GM12878 (cell line): ENCODE measurements around the gene CFAP91. TPM values are rescaled to one million over a fixed set of nuclear protein-coding genes. Genes with fewer than 3 reads are reported as not detected.

Experiments used
- ATF2 ChIP-seq: IDR thresholded peaks from 2 replicates; pipeline ENCODE4 v1.6.1; 2012; ENCODE audit warnings: low read length, inconsistent platforms
- BACH1 ChIP-seq: fragments of 450-650 bp; IDR thresholded peaks from 2 replicates; pipeline ENCODE4 v1.6.1; 2017; ENCODE audit warnings: mild to moderate bottlenecking, borderline replicate concordance
- CBX5 ChIP-seq: sonication (generic); IDR thresholded peaks from 2 replicates; pipeline ENCODE4 v1.6.1; 2016; ENCODE audit warnings: low read depth, moderate library complexity, mild to moderate bottlenecking, inconsistent platforms
- CHD1 ChIP-seq: IDR thresholded peaks from 2 replicates; pipeline ENCODE4 v1.6.1; 2012; ENCODE audit warnings: low read depth, low read length, improper control_type of control experiment
- CHD2 ChIP-seq: IDR thresholded peaks from 2 replicates; pipeline ENCODE4 v1.6.1; 2011; ENCODE audit warnings: low read depth, low read length, improper control_type of control experiment, borderline replicate concordance
- E2F8 ChIP-seq: fragments of 450-650 bp; IDR thresholded peaks from 2 replicates; pipeline ENCODE4 v1.6.1; 2018; ENCODE audit warnings: mild to moderate bottlenecking, low read depth, moderate library complexity; ENCODE audit not compliant: partially characterized antibody
- ETV6 ChIP-seq, 2 experiments: fragments of 450-650 bp in 1 of 2; IDR thresholded peaks in 1 of 2; conservative IDR thresholded peaks in 1 of 2; 2 replicates each; pipeline ENCODE4 v1.6.1; 2014; ENCODE audit warnings: antibody characterized with exemption in 1 of 2, borderline replicate concordance in 1 of 2, low read depth in 1 of 2, mild to moderate bottlenecking in 1 of 2, moderate library complexity in 1 of 2
- GABPA ChIP-seq: IDR thresholded peaks from 2 replicates; pipeline ENCODE4 v1.6.1; 2014; ENCODE audit warnings: antibody characterized with exemption, low read depth, mild to moderate bottlenecking, inconsistent platforms
- IKZF1 ChIP-seq: fragments of 450-650 bp; conservative IDR thresholded peaks from 2 replicates; pipeline ENCODE4 v1.6.1; 2017; ENCODE audit warnings: antibody characterized with exemption, mild to moderate bottlenecking
- KAT2A ChIP-seq: conservative IDR thresholded peaks from 2 replicates; pipeline ENCODE4 v1.6.1; 2011; ENCODE audit warnings: low read depth, low read length; ENCODE audit not compliant: control insufficient read depth
- MEF2B ChIP-seq: fragments of 450-650 bp; IDR thresholded peaks from 2 replicates; pipeline ENCODE4 v1.6.1; 2018; ENCODE audit warnings: mild to moderate bottlenecking, moderate library complexity; ENCODE audit not compliant: partially characterized antibody, poor library complexity, severe bottlenecking
- NR2C1 ChIP-seq: fragments of 450-650 bp; IDR thresholded peaks from 2 replicates; pipeline ENCODE4 v1.6.1; 2017; ENCODE audit warnings: antibody characterized with exemption, mild to moderate bottlenecking, moderate library complexity
- NRF1 ChIP-seq: conservative IDR thresholded peaks from 2 replicates; pipeline ENCODE4 v1.6.1; 2011; ENCODE audit warnings: mild to moderate bottlenecking, low read depth, low read length, improper control_type of control experiment
- POLR2AphosphoS5 ChIP-seq: IDR thresholded peaks from 2 replicates; pipeline ENCODE4 v1.6.1; 2011; ENCODE audit warnings: mild to moderate bottlenecking, low read length, inconsistent platforms
- PRDM15 ChIP-seq: fragments of 450-650 bp; formaldehyde crosslinking; IDR thresholded peaks from 2 replicates; pipeline ENCODE4 v1.4.0; 2020; ENCODE audit warnings: mild to moderate bottlenecking, moderate library complexity
- TCF3 ChIP-seq: IDR thresholded peaks from 2 replicates; pipeline ENCODE4 v1.6.1; 2012; ENCODE audit warnings: low read depth, mild to moderate bottlenecking, low read length, borderline replicate concordance; ENCODE audit not compliant: insufficient read depth
- ZBED1 ChIP-seq: IDR thresholded peaks from 2 replicates; pipeline ENCODE4 v1.6.1; 2016; ENCODE audit warnings: borderline replicate concordance
- ZNF274 ChIP-seq: IDR thresholded peaks from one replicate; pipeline ENCODE4 v1.8.0; 2011; ENCODE audit not compliant: insufficient read length, insufficient read depth
- ZZZ3 ChIP-seq: IDR thresholded peaks from 2 replicates; pipeline ENCODE4 v1.6.1; 2011; ENCODE audit warnings: low read depth; ENCODE audit not compliant: control insufficient read depth, insufficient read length
- polyA plus RNA-seq, 11 experiments: library from polyadenylated mRNA; depleted of rRNA in 4 of 11; unstranded in 6 of 11; stranded (reverse) in 5 of 11; fragments of >200 nt; fragmentation: Nextera tagmentation in 4 of 11; fragmentation: Illumina TruSeq in 1 of 11; extraction: Ambion mirVana in 4 of 11; extraction: Trizol in 1 of 11; gene quantifications; 1 replicate in 1 of 11; 2 replicates in 10 of 11; pipeline versions ENCODE4 v1.2.1 to v1.2.3, GENCODE V29; 2011 to 2016; ENCODE audit warnings: inconsistent platforms in 2 of 11, missing spikeins in 2 of 11, low read depth in 1 of 11
- total RNA-seq, 4 experiments: library from RNA; depleted of rRNA in 3 of 4; stranded (reverse); fragments of >200 nt in 3 of 4; fragmentation: Illumina TruSeq in 1 of 4; extraction: Trizol in 1 of 4; gene quantifications; 2 replicates each; pipeline versions ENCODE4 v1.2.1 to v1.2.3, GENCODE V29; 2013 to 2021

Gene CFAP91
- total and polyA plus RNA-seq, 10 of the 15 experiments (the other 5 are each of a cell fraction or from before 2014, with no cell fraction given), result 0.03 to 2.2 (median 0.92) TPM

- TF ChIP-seq ZNF274 (no peak), E2F8 (no peak), MEF2B (no peak), CHD2 (no peak), ZZZ3 (no peak), ATF2 (0 out of 2 replicates have a peak, but pooled peaks have one; percentile 35), GABPA (no peak), TCF3 (no peak), NR2C1 (no peak), POLR2AphosphoS5 (peak; percentile 87; the same call in 1 of the 2 replicates), IKZF1 (no peak), PRDM15 (CRISPR knock-in tag) (no peak), CBX5 (no peak), ZBED1 (0 out of 2 replicates have a peak, but pooled peaks have one; percentile 72), NRF1 (no peak), CHD1 (no peak), ETV6 (conservative IDR thresholded peaks at IDR 0.05 in 1 of 2, IDR thresholded peaks at IDR 0.05 in 1 of 2; ENCODE audit: borderline replicate concordance in 1 of 2, low read depth in 1 of 2) (no peak), BACH1 (no peak), KAT2A (no peak)
Measured at GRCh38 chr3:119677641-119677934, 25.2 kb upstream of the CFAP91 start (continued).
